ENCODE results near the gene NFE2.
"Not testable (repeated sequence)": the region's sequence is repeated elsewhere in the genome, so short reads cannot be mapped to it uniquely, and the experiment has no call there.

Gene NFE2

GRCh38 chr12:54300732-54301427 lies at the start of gene NFE2:
NFE2 (minus strand) TSS chr12:54301015; CDS start chr12:54295248, 5,767 bp downstream.
- peak in 1 of 2 donors; percentile 49 for DNase-seq

GRCh38 chr12:54349679-54350078 lies 48.9 kb upstream of the NFE2 start:
- no peak for DNase-seq

- DNase-seq: no peak
These were observed 48.2 kb upstream of the NFE2 start for GRCh38 chr12:54349036-54349435.

- no peak for DNase-seq
These were observed 40.8 kb upstream of the NFE2 start for GRCh38 chr12:54341378-54342300.

GRCh38 chr12:54340846-54341245 lies 40.0 kb upstream of the NFE2 start:
- no peak for DNase-seq

GRCh38 chr12:54338698-54339296 lies 38.0 kb upstream of the NFE2 start:
- no peak for DNase-seq

GRCh38 chr12:54337854-54338650 lies 37.2 kb upstream of the NFE2 start:
- DNase-seq: no peak

GRCh38 chr12:54337280-54337842 lies 36.5 kb upstream of the NFE2 start:
- DNase-seq: no peak

- DNase-seq: no peak
These were observed 32.7 kb upstream of the NFE2 start for GRCh38 chr12:54333420-54334034.

- no peak for DNase-seq
These were observed 30.6 kb upstream of the NFE2 start for GRCh38 chr12:54331461-54331860.

GRCh38 chr12:54330442-54330841 lies 29.6 kb upstream of the NFE2 start:
- DNase-seq: no peak

GRCh38 chr12:54329759-54330158 lies 28.9 kb upstream of the NFE2 start:
- no peak for DNase-seq

- no peak for DNase-seq
These were observed 28.0 kb upstream of the NFE2 start for GRCh38 chr12:54328595-54329337.

GRCh38 chr12:54325442-54326109 lies 24.8 kb upstream of the NFE2 start:
- DNase-seq: not testable (repeated sequence)

GRCh38 chr12:54324617-54325441 lies 24.0 kb upstream of the NFE2 start, which contains the start of gene COPZ1:
COPZ1 (plus strand) TSS chr12:54325131; CDS start chr12:54325164, 33 bp downstream.
- DNase-seq: peak; percentile 97 to 98

- no peak for DNase-seq
These were observed 20.5 kb upstream of the NFE2 start for GRCh38 chr12:54321363-54321762.

- DNase-seq: not testable (repeated sequence)
These were observed 11.5 kb upstream of the NFE2 start for GRCh38 chr12:54312309-54312708.

- no peak for DNase-seq
These were observed 10.2 kb upstream of the NFE2 start for GRCh38 chr12:54311051-54311450.
